B cell (primary cell): ENCODE data around the gene HEBP2.

Experiments used
- EZH2 ChIP-seq: IDR thresholded peaks from 2 replicates; pipeline ENCODE4 v1.6.1; 2012; ENCODE audit warnings: borderline replicate concordance, low read depth, mild to moderate bottlenecking, moderate library complexity, low read length; ENCODE audit not compliant: insufficient read depth, poor library complexity, severe bottlenecking
- TF ChIP-seq, protein P1 (sequence below): fragments of 200-600 bp; IDR thresholded peaks from one replicate; pipeline ENCODE4 v1.8.0; 2022; ENCODE audit warnings: antibody characterized with exemption, mild to moderate bottlenecking

DNA sequence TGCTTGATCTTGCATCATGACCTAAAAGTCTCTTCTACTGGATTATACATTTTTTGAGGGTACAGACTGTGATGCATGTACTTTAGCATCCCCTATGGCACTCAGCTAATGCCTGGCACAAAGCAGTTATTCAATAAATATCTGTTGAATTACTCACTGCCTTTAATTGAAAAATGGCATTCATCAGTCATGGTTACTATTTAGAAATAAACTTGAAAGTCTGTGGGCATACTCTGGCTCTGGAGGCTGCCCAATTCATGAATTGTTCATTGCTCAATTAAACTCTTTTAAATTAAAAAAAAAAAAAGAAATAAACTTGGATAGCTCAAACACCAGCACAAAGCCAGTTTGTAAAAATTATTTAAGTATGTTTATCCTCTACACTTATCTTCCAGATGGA lies 40.0 kb downstream of the HEBP2 start:
- TF ChIP-seq, protein P1, sequence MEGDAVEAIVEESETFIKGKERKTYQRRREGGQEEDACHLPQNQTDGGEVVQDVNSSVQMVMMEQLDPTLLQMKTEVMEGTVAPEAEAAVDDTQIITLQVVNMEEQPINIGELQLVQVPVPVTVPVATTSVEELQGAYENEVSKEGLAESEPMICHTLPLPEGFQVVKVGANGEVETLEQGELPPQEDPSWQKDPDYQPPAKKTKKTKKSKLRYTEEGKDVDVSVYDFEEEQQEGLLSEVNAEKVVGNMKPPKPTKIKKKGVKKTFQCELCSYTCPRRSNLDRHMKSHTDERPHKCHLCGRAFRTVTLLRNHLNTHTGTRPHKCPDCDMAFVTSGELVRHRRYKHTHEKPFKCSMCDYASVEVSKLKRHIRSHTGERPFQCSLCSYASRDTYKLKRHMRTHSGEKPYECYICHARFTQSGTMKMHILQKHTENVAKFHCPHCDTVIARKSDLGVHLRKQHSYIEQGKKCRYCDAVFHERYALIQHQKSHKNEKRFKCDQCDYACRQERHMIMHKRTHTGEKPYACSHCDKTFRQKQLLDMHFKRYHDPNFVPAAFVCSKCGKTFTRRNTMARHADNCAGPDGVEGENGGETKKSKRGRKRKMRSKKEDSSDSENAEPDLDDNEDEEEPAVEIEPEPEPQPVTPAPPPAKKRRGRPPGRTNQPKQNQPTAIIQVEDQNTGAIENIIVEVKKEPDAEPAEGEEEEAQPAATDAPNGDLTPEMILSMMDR = no peak
- TF ChIP-seq EZH2 = no peak
